Measurements from ENCODE around the gene SCN4B. TPM values are rescaled to one million over a fixed set of nuclear protein-coding genes. Genes with fewer than 3 reads are reported as not detected.

SCN4B gene
- polyA plus RNA-seq, 5 donors: 7.0 to 9.1 (median 7.8) TPM

DNA sequence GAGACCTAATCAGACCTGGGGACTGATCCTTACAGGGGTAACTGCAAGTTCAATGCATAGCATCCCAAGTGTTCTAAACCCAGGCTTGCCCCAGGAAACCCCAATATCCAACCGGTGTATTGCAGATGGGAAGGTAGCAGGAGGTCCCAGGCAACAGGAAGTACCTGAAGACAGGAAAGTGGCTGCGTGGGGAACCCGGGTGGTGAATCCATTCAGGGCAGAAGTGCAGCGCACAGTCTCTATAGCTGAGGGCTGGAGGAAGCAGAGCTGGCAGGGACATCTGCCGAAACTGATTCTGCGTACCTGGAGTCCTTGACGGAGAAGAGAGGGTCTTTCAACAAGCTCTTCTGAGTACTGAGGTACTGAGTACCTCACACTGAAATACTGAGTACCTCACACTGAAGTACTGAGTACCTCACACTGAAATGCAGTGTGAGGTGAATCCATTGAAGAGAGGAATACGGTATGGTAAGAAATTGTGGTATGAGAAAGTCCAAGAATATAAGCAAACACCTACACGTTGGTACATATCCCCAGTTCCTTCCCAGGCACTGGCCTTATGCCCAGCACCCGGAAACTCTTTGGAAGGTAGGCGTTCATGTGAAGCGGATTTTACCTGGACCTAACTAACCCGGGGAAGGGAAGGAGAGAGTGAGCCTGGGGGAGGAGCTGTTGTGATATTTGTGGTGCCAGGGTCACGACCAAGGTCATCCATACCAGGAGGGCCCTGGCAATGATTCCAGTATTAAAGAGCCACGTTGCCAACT is 20.1 kb downstream of the SCN4B start:
- DNase-seq: no peak

- DNase-seq: no peak
Observed at GRCh38 chr11:118129471-118130172, 23.0 kb downstream of the SCN4B start.

- no peak for DNase-seq
Observed at GRCh38 chr11:118128721-118129470, 23.7 kb downstream of the SCN4B start.

DNA sequence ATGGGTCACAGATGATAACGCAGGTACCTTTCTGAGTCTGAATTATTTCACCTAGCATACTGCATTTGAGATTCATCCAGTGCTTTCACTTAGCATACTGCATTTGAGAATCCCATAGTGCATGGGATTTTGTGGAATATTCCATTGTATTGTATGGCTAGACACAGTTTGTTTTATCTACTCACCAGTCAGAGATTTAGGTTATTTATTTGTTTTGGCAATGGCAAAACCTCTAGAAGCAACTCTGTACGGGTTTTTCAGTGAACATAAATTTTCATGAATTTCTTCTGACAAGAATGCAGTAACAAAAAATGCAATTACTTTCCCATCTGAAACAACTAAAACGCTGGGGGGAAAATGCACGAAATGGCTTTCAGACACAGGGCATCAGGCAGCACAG is 24.3 kb downstream of the SCN4B start:
- DNase-seq: no peak

GRCh38 chr11:118126082-118126838 is 26.4 kb downstream of the SCN4B start:
- no peak for DNase-seq

DNA sequence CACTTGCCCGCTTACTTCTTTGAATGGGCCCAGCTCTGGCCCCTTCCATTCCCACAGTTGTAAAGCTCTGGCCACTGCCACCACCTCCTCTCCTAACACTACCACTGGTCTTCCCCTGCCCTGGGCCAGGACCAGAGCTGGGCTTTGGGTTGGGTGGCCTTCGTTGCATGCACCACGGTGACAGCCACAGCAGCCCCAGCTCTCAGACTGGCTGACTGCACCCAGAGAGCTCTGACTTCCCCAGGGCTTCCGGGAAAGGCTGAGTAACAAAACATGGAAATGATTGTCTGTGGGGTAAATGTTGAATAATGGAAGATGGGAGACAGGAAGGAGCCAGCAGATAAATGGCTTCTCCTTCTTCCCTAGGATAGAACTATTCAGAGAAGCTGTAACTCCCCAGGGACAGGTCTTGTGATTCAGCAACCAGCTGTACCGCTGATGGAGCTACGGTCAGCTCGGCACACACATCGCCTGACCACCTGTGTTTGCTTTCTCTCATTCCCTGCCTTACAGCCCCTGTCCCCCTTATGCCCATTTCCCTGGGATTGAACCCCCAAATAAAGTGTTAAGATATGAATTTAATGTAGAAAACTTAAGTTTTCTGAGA is 27.6 kb downstream of the SCN4B start:
- DNase-seq: no peak

- no peak for DNase-seq
Observed at GRCh38 chr11:118120793-118121192, 31.8 kb downstream of the SCN4B start.

DNA sequence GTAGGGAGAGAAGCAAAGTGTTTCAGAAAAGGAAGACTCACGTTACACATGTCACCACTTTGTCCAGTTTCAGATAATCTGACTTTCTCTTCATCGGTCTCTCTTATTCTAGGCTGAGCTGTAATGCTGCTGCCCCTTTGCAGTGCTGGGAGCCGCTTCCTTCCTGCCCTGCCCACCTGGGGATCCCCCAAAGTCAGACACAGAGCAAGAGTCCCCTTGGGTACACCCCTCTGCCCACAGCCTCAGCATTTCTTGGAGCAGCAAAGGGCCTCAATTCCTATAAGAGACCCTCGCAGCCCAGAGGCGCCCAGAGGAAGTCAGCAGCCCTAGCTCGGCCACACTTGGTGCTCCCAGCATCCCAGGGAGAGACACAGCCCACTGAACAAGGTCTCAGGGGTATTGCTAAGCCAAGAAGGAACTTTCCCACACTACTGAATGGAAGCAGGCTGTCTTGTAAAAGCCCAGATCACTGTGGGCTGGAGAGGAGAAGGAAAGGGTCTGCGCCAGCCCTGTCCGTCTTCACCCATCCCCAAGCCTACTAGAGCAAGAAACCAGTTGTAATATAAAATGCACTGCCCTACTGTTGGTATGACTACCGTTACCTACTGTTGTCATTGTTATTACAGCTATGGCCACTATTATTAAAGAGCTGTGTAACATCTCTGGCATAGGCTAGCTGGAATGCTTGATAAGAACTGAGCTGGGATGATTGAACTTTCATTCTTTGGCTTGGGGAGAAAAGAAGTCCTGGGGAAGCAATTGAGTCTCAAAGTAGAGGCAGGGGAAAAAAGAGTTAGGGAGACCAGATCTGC is 34.6 kb downstream of the SCN4B start:
- no peak for DNase-seq

DNA sequence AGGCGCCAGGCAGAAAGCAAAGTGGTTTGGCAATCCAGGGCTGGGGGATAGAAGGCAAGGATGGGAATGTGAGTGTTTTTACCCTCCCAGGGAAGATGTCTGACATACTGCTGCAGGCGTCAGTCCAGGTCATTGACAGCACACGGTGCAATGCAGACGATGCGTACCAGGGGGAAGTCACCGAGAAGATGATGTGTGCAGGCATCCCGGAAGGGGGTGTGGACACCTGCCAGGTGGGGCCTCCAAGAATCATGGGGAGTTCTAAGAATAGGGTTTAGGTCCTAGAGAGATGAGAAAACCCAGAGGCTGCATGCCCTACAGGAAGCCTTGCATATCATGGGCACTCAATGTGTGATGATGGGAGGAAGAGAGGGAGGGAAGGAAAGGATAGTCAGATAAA is 37.6 kb downstream of the SCN4B start:
- DNase-seq: no peak

- no peak for DNase-seq
Observed at GRCh38 chr11:118114266-118114665, 38.4 kb downstream of the SCN4B start.

- DNase-seq: no peak
Observed at GRCh38 chr11:118112711-118113430, 39.8 kb downstream of the SCN4B start.

DNA sequence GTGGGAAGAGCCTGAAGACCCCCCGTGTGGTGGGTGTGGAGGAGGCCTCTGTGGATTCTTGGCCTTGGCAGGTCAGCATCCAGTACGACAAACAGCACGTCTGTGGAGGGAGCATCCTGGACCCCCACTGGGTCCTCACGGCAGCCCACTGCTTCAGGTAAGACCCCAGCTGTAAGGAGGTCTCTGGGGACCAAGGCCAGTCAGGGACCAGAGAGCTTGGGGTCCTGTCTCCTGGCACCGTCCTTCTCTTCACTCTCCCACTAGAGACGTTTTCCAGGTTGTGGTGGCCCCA is 40.9 kb downstream of the SCN4B start:
- DNase-seq: no peak

GRCh38 chr11:118111019-118111743 is 41.4 kb downstream of the SCN4B start:
- DNase-seq: no peak

DNA sequence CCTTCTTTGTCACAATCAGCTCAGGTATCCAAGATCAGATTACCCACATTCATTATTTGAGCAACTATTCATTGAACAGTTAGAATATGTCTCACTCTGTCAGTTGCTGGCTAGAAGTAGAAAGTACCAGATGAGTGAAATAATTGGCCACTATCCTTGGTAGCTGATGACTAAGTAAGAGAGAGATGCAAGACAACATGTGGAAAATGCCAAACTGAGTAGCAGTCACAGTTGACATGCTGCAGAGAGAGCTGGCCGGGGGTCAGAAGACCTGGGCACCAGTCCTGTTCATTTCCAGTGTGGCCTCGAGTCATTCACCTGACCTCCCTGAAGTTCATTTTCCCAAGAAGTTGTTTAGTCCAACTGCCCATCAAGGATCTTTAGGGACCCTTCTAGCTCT is 43.4 kb downstream of the SCN4B start:
- DNase-seq: no peak

DNA sequence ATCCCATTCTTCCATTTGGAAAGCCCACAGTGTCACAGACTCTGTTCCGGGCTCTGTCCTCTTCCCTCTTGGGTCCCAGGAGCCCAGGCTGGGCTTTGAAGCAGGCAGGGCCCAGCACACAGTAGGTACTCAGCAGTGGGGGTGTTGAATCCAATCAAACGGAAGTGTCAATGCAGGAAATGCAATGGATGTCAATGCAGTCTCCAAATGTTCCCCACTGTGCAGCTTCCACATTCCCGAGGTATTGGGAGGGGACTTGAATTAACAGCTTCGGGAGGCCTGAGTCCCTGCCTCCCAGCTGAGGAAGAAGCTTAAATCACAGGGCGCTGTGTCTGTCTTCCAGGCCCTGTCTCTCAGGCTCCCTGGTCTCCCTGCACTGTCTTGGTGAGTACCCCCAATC is 44.1 kb downstream of the SCN4B start:
- DNase-seq: no peak

- DNase-seq: no peak
Observed at GRCh38 chr11:118106789-118107335, 45.8 kb downstream of the SCN4B start.

DNA sequence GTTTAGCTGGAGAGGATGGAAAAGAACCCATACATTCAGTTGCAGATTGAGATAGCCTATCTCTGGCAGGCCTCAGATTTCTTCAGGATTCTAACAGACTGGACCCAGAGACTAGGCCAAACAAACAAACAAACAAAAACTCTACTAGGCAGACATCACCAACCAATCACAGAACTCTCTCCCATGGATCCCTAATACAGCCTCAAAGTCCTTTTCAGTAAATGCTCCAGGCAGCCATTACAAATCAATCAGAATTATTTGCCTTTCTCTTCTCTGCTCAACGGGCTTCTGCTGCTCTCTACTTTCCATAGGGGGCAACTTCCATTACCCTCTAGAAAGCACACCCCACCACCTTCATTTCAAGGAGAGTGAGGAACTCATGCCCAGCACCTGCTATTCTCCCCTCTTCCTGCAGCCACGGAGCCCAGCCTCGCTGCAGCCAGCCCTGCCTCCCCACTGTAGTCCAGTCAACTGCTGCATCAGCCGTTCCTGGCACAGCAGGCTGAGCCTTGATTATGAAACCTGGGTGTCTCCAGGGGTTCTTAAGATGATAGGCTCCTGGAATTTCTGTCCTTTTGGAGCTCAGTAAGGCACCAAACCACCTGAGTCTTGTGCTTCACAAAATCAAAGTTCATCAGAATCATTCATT is 46.8 kb downstream of the SCN4B start:
- DNase-seq: no peak

- no peak for DNase-seq
Observed at GRCh38 chr11:118104491-118104890, 48.1 kb downstream of the SCN4B start.

Data from right lung (tissue), 5 donors.